H9 (cell line): ENCODE measurements around the gene RYR3. TPM values are rescaled to one million over a fixed set of nuclear protein-coding genes. Genes with fewer than 3 reads are reported as not detected.

Source experiments
- DNase-seq: peaks from one replicate; pipeline ENCODE4 v3.0.0-alpha.2; 2017
- H2AFZ ChIP-seq: one replicate; pipeline ENCODE4 v1.6.1; 2013; ENCODE audit warnings: mild to moderate bottlenecking, low read length, control low read depth, moderate library complexity
- H2AK5ac ChIP-seq: 2 replicates; pipeline ENCODE4 v1.6.1; 2013; ENCODE audit warnings: low read length, control low read depth, mixed read lengths; ENCODE audit not compliant: insufficient read length
- H2BK120ac ChIP-seq: one replicate; pipeline ENCODE4 v1.6.1; 2013; ENCODE audit warnings: low read depth, mild to moderate bottlenecking, low read length, control low read depth, inconsistent platforms; ENCODE audit not compliant: poor library complexity, severe bottlenecking
- H2BK12ac ChIP-seq: 2 replicates; pipeline ENCODE4 v1.6.1; 2013; ENCODE audit warnings: low read length, control low read depth, mixed read lengths, low read depth; ENCODE audit not compliant: insufficient read length
- H2BK15ac ChIP-seq: 2 replicates; pipeline ENCODE4 v1.6.1; 2013; ENCODE audit warnings: low read depth, low read length, control low read depth
- H2BK20ac ChIP-seq: one replicate; pipeline ENCODE4 v1.6.1; 2013; ENCODE audit warnings: low read depth, mild to moderate bottlenecking, low read length, control low read depth, inconsistent platforms; ENCODE audit not compliant: poor library complexity, severe bottlenecking
- H2BK5ac ChIP-seq: 2 replicates; pipeline ENCODE4 v1.6.1; 2013; ENCODE audit warnings: low read length, control low read depth, mixed read lengths; ENCODE audit not compliant: insufficient read length
- H3K14ac ChIP-seq: 2 replicates; pipeline ENCODE4 v1.6.1; 2013; ENCODE audit warnings: low read length, control low read depth; ENCODE audit not compliant: insufficient read depth
- H3K18ac ChIP-seq: 2 replicates; pipeline ENCODE4 v1.6.1; 2013; ENCODE audit warnings: low read depth, mild to moderate bottlenecking, mixed read lengths, low read length, control low read depth; ENCODE audit not compliant: insufficient read length
- H3K23ac ChIP-seq: 2 replicates; pipeline ENCODE4 v1.6.1; 2013; ENCODE audit warnings: low read length, control low read depth, mixed read lengths, low read depth; ENCODE audit not compliant: insufficient read length
- H3K23me2 ChIP-seq: 2 replicates; pipeline ENCODE4 v1.6.1; 2013; ENCODE audit warnings: low read depth, mild to moderate bottlenecking, mixed read lengths, low read length, control low read depth; ENCODE audit not compliant: insufficient read length, poor library complexity, severe bottlenecking
- H3K27ac ChIP-seq: 2 replicates; pipeline ENCODE4 v1.5.1; 2013; ENCODE audit warnings: low read length, control low read depth, mixed read lengths, low read depth; ENCODE audit not compliant: insufficient read length
- H3K27me3 ChIP-seq: 2 replicates; pipeline ENCODE4 v1.6.1; 2013; ENCODE audit warnings: low read length, control low read depth, inconsistent platforms; ENCODE audit not compliant: insufficient read depth
- H3K4ac ChIP-seq: 2 replicates; pipeline ENCODE4 v1.6.1; 2013; ENCODE audit warnings: low read depth, mild to moderate bottlenecking, control low read depth, inconsistent platforms, low read length, moderate library complexity
- H3K4me1 ChIP-seq: 2 replicates; pipeline ENCODE4 v1.6.1; 2013; ENCODE audit warnings: low read length, control low read depth, inconsistent platforms; ENCODE audit not compliant: insufficient read depth
- H3K4me2 ChIP-seq: 2 replicates; pipeline ENCODE4 v1.6.1; 2013; ENCODE audit warnings: low read length, control low read depth, mixed read lengths; ENCODE audit not compliant: insufficient read length, insufficient read depth
- H3K56ac ChIP-seq: 2 replicates; pipeline ENCODE4 v1.6.1; 2013; ENCODE audit warnings: low read depth, mild to moderate bottlenecking, mixed read lengths, low read length, control low read depth; ENCODE audit not compliant: insufficient read length
- H3K79me1 ChIP-seq: 2 replicates; pipeline ENCODE4 v1.6.1; 2013; ENCODE audit warnings: low read depth, mild to moderate bottlenecking, moderate library complexity, low read length, control low read depth, inconsistent platforms; ENCODE audit not compliant: insufficient read depth, poor library complexity, severe bottlenecking
- H3K79me2 ChIP-seq: 2 replicates; pipeline ENCODE4 v1.6.1; 2013; ENCODE audit warnings: low read length, control low read depth, inconsistent platforms; ENCODE audit not compliant: insufficient read depth
- H3K9ac ChIP-seq: 2 replicates; pipeline ENCODE4 v1.6.1; 2013; ENCODE audit warnings: low read length, control low read depth, mixed read lengths; ENCODE audit not compliant: insufficient read length; ENCODE audit errors: extremely low read depth
- H3K9me3 ChIP-seq: one replicate; pipeline ENCODE4 v1.6.1; 2013; ENCODE audit warnings: low read depth, low read length, inconsistent platforms; ENCODE audit not compliant: control insufficient read depth
- H3T11ph ChIP-seq: one replicate; pipeline ENCODE4 v1.6.1; 2013; ENCODE audit warnings: mild to moderate bottlenecking, low read length, control low read depth, inconsistent platforms
- H4K20me1 ChIP-seq: one replicate; pipeline ENCODE4 v1.6.1; 2013; ENCODE audit not compliant: control insufficient read depth, insufficient read length, insufficient read depth
- H4K5ac ChIP-seq: 2 replicates; pipeline ENCODE4 v1.6.1; 2013; ENCODE audit warnings: low read depth, mild to moderate bottlenecking, mixed read lengths, low read length, control low read depth; ENCODE audit not compliant: insufficient read length
- H4K8ac ChIP-seq: replicated peaks from 2 replicates; pipeline ENCODE4 v1.6.1; 2013; ENCODE audit warnings: low read length, control low read depth, mixed read lengths, low read depth; ENCODE audit not compliant: insufficient read length
- H4K91ac ChIP-seq: 2 replicates; pipeline ENCODE4 v1.6.1; 2013; ENCODE audit warnings: low read depth, mild to moderate bottlenecking, moderate library complexity, mixed read lengths, low read length, control low read depth; ENCODE audit not compliant: insufficient read length
- H3K27ac Mint-ChIP-seq, 3 experiments: 2 replicates in 2 of 3; 3 replicates in 1 of 3; pipeline ENCODE4 v1.8.0; 2020 to 2021; ENCODE audit warnings: mixed read lengths in 3 of 3, mild to moderate bottlenecking in 1 of 3, moderate library complexity in 1 of 3
- H3K27me3 Mint-ChIP-seq: 2 replicates; pipeline ENCODE4 v1.8.0; 2021; ENCODE audit warnings: low read depth, mild to moderate bottlenecking, moderate library complexity, mixed read lengths
- H3K36me3 Mint-ChIP-seq, 3 experiments: 2 replicates in 2 of 3; 3 replicates in 1 of 3; pipeline ENCODE4 v1.8.0; 2020 to 2021; ENCODE audit warnings: low read depth in 3 of 3, mixed read lengths in 3 of 3; ENCODE audit not compliant: insufficient read depth in 1 of 3
- H3K4me1 Mint-ChIP-seq, 2 experiments: 2 replicates each; pipeline ENCODE4 v1.8.0; 2020; ENCODE audit warnings: mixed read lengths in 2 of 2
- H3K4me3 Mint-ChIP-seq, 2 experiments: 2 replicates in 1 of 2; 3 replicates in 1 of 2; pipeline ENCODE4 v1.8.0; 2020 to 2021; ENCODE audit warnings: mild to moderate bottlenecking in 2 of 2, mixed read lengths in 2 of 2, moderate library complexity in 1 of 2
- H3K9me3 Mint-ChIP-seq, 2 experiments: 2 replicates in 1 of 2; 3 replicates in 1 of 2; pipeline ENCODE4 v1.8.0; 2020; ENCODE audit warnings: mild to moderate bottlenecking in 2 of 2, mixed read lengths in 2 of 2, moderate library complexity in 1 of 2
- CTCF ChIP-seq: fragments of 200-600 bp; sonication (generic); conservative IDR thresholded peaks from 3 replicates; pipeline ENCODE4 v1.8.0; 2021; ENCODE audit warnings: antibody characterized with exemption, mild to moderate bottlenecking
- WGBS: extraction: QIAGEN DNeasy Blood & Tissue Kit; methylation state at CpG from one replicate; pipeline ENCODE4 v1.1.7; 2013; ENCODE audit warnings: missing lambda C conversion rate, low lambda C conversion rate, mixed read lengths; ENCODE audit not compliant: insufficient read length; ENCODE audit errors: extremely low coverage; 5-methylcytosine and 5-hydroxymethylcytosine counted together
- total RNA-seq: library from RNA; stranded (reverse); gene quantifications from 2 replicates; pipeline ENCODE4 v1.2.1, GENCODE V29; 2021

RYR3 gene
- total RNA-seq, 1 experiment from 2014 or later = 0.85 TPM

- H3K18ac ChIP-seq = peak overlapping the region; percentile 4
- H4K91ac ChIP-seq = no peak overlapping the region
- peaks cover 8% of the 10 kb centered on the region; the same call in 1 of the 2 replicates for H3K4me1 ChIP-seq
- DNase-seq = peak; percentile 48
- no peaks in the 10 kb centered on the region for H3K79me2 ChIP-seq
- H2BK12ac ChIP-seq = no peak overlapping the region
- no peak overlapping the region for H4K8ac ChIP-seq
- TF ChIP-seq CTCF = no peak
- H3K9me3 Mint-ChIP-seq = no peaks in the 10 kb centered on the region; a peak in 1 of 5 replicates
- peaks cover 3% of the 10 kb centered on the region; the same call in 1 of the 2 replicates for H3K27me3 Mint-ChIP-seq
- H2BK120ac ChIP-seq = no peak overlapping the region
- H2AK5ac ChIP-seq = no peak overlapping the region
- H4K20me1 ChIP-seq = no peaks in the 10 kb centered on the region
- no peak overlapping the region for H3K4ac ChIP-seq
- H3K27ac Mint-ChIP-seq = peak overlapping the region in 2 of 3 experiments; percentile 3 to 28; a peak in 3 of 7 replicates
- H3K27ac ChIP-seq = no peak overlapping the region
- no peaks in the 10 kb centered on the region for H3K36me3 Mint-ChIP-seq
- H3K23me2 ChIP-seq = no peaks in the 10 kb centered on the region
- H2BK15ac ChIP-seq = no peak overlapping the region
- H3K4me1 Mint-ChIP-seq = peaks cover 30 to 33% of the 10 kb centered on the region in 2 experiments
- no peak overlapping the region; a peak in 1 of 5 replicates for H3K4me3 Mint-ChIP-seq
- no peak overlapping the region for H3K14ac ChIP-seq
- H4K5ac ChIP-seq = no peak overlapping the region
- WGBS = no CpG with 5 or more reads among the region's 3 CpGs
- H3K23ac ChIP-seq = no peak overlapping the region
- peak overlapping the region; percentile 22 for H3K4me2 ChIP-seq
- H3K56ac ChIP-seq = no peak overlapping the region
- H3K27me3 ChIP-seq = no peaks in the 10 kb centered on the region
- H3T11ph ChIP-seq = no peak overlapping the region
- no peak overlapping the region for H2BK20ac ChIP-seq
- no peaks in the 10 kb centered on the region for H3K79me1 ChIP-seq
- no peak overlapping the region for H2BK5ac ChIP-seq
- no peak overlapping the region for H2AFZ ChIP-seq
- no peak overlapping the region for H3K9ac ChIP-seq
- H3K9me3 ChIP-seq = no peaks in the 10 kb centered on the region
Measured at GRCh38 chr15:33559207-33559890, 248.6 kb downstream of the RYR3 start.
